Type B pancreatic cell (in vitro differentiated cells): ENCODE measurements around the gene SESN1. TPM values are rescaled to one million over a fixed set of nuclear protein-coding genes. Genes with fewer than 3 reads are reported as not detected.

ENCODE experiments used
- DNase-seq: peaks from one replicate; pipeline ENCODE4 v3.0.0; 2021; ENCODE audit warnings: mixed read lengths; ENCODE audit not compliant: unreplicated experiment; ENCODE audit errors: extremely low spot score
- H3K27ac Mint-ChIP-seq: 2 replicates; pipeline ENCODE4 v1.8.0; 2021; ENCODE audit warnings: mild to moderate bottlenecking, mixed read lengths
- H3K27me3 Mint-ChIP-seq: 2 replicates; pipeline ENCODE4 v1.8.0; 2021; ENCODE audit warnings: mixed read lengths
- H3K36me3 Mint-ChIP-seq: 2 replicates; pipeline ENCODE4 v1.8.0; 2021; ENCODE audit warnings: mixed read lengths
- H3K4me1 Mint-ChIP-seq: one replicate; pipeline ENCODE4 v1.8.0; 2021; ENCODE audit warnings: mixed read lengths; ENCODE audit not compliant: unreplicated experiment
- H3K4me3 Mint-ChIP-seq: 2 replicates; pipeline ENCODE4 v1.8.0; 2021; ENCODE audit warnings: mild to moderate bottlenecking, mixed read lengths
- H3K9me3 Mint-ChIP-seq: 2 replicates; pipeline ENCODE4 v1.8.0; 2021; ENCODE audit warnings: mixed read lengths
- CTCF ChIP-seq: fragments of 200-600 bp; sonication (generic); conservative IDR thresholded peaks from 2 replicates; pipeline ENCODE4 v1.5.0; 2021; ENCODE audit warnings: antibody characterized with exemption, mild to moderate bottlenecking
- total RNA-seq: library from RNA; stranded (reverse); gene quantifications from 2 replicates; pipeline ENCODE4 v1.2.1, GENCODE V29; 2021; ENCODE audit warnings: low replicate concordance

The SESN1 gene
- total RNA-seq, 1 donor from 2014 or later = 33.3 TPM

- Mint-ChIP-seq H3K9me3 (no peaks in the 10 kb centered on the region), H3K27ac (no peak overlapping the region), H3K4me3 (no peak overlapping the region), H3K27me3 (no peaks in the 10 kb centered on the region), H3K4me1 (peaks cover 13% of the 10 kb centered on the region), H3K36me3 (peaks cover 7% of the 10 kb centered on the region)
- DNase-seq = no peak
- no peak for TF ChIP-seq CTCF
Measured at GRCh38 chr6:108937170-108937569, 157.5 kb downstream of the SESN1 start.

Other genes with a start within 250 kb of the SESN1 start
- gene ARMC2, start 246.4 kb downstream of the SESN1 start, total RNA-seq = 6.7 and 15.5 TPM in 2 replicates
- 6.0 and 20.7 TPM in 2 replicates for gene CEP57L1, start 661 bp upstream of the SESN1 start, total RNA-seq